COLO668 (cell line): ENCODE measurements around the gene ZNF500.
A peak's percentile ranks its signal among the peaks of the same experiment; 100 is the strongest.
"Not testable (repeated sequence)": the region's sequence is repeated elsewhere in the genome, so short reads cannot be mapped to it uniquely, and the experiment has no call there.

Experiments
- DNase-seq: peaks from one replicate; lab custom pipeline; 2025; ENCODE audit not compliant: unreplicated experiment; lab: John Stamatoyannopoulos, UW

The ZNF500 gene

DNA sequence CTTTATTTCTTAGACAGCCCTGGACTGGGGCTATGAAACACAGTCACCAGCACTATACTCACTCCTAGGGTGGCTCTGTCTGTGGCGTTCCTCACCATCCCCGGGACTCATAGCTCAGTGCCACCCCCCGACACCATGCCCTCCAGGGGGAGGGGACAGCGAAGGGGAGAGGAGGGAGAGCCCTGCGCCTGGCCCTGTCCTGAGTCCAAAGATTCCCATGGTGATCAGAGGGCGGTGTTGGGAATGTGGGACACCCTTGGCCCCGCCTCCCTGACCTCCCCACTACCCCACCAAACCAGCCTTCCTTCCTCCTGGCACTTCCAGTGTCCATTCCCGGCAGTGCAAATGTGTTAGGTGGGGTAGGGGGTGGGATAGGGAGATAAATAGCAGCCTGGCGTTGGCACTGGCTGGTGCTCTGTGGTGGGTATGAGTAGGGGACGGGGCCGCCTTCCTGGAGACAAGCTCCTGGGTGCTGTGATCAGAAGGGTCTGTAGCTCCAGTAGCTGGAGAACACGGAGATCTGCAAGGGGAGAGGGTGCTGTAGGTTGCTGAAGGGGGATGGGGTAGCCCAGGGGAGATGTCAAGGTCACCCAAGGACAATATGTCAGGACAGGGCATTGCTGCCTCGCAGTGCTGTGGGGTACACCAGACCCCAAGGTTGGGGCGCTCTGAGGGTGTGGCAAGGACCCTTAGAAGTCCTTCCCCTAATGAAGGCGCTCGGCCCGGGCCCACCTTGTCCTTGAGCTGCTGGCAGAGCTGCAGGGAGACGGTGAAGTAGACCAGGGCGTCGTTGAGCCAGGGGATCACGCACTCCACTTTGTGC, 30.2 kb upstream of the ZNF500 start:
- no peak for DNase-seq

DNA sequence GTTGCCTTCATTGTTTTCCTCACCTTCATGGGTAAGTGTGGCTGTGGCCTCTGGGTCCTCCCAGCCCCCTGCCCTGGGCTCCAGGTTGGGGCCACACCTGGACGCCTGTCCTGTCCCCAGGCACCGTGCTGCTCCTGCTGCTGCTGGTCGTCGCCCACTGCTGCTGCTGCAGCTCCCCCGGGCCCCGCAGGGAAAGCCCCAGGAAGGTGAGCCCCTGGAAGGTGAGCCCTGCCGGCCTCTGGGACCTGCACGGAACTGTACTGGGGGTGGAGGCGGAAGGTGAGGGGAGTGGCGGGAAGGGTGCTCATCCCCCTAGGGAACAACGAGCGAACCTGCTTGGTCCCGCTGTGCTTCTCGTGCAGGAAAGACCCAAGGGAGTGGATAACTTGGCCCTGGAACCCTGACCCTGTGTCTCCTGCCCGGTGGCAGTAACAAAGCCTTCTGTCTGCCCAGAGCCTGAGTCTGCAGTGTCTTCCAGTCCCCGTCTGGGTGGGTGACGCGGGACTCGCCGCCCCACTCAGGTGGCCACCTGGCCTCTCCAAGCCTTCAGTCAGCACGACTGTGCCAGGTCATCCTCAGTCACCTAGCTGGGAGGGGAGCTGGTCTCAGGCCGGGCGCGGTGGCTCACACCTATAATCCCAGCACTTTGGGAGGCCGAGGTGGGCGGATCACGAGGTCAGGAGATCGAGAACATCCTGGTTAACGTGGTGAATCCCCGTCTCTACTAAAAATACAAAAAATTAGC, 29.0 kb upstream of the ZNF500 start:
- DNase-seq: peak; percentile 54

DNA sequence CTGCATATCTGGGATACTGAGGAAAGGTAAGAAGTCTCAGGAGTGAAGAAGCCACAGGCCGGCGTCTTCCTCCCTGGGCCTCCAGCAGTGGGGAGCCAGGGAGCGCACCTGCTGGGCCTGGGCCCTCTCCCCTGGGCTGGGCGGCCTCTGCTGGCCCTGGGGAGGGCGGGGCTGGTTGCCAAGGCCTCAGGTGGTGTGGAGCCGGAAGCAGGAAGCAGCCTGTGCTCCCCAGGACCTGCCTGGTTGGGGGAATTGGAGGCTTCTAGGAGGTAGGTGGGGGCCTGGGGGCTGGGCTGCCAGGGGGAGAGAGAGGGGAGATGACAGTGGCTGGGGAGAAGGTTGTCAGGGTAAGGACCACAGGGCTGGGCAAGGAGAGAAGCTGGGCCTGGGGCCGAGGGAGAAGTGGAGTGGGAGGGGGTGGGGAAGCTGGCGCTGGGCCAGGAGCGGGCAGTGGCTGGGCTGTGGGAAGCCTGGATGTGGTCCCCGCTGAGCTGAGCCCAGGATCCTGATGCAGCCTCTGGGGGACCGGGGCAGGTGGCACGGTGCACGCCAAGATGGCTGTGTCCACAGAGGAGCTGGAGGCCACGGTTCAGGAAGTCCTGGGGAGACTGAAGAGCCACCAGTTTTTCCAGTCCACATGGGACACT, 28.3 kb upstream of the ZNF500 start, which contains the start of gene SMIM22:
SMIM22 (plus strand) TSS at position 189 of the 647 bp plus-strand sequence; CDS start at position 555, 366 bp downstream.
- peak; percentile 91 for DNase-seq

DNA sequence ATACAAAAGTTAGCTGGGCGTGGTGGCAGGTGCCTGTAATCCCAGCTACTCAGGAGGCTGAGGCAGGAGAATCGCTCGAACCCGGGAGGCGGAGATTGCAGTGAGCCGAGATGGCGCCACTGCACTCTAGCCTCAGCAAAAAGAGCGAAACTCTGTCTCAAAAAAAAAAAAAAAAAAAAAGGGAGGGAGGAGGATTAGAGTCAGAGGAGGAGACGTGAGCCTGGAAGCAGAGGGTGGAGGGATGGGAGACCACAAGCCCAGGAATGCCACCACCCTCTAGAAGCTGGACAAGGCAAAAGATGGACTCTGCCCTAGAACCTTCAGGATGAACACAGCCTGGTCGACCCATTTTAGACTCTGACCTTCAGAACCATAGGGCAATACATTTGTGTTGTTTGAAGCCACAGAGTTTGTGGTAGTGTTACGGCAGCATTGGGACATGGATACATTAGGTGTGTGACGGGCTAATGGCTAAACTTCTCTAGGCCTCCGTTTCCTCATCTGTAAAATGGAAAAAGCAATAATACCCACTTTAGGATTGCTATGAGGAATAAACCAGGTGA, 26.1 kb upstream of the ZNF500 start:
- DNase-seq: no peak

DNA sequence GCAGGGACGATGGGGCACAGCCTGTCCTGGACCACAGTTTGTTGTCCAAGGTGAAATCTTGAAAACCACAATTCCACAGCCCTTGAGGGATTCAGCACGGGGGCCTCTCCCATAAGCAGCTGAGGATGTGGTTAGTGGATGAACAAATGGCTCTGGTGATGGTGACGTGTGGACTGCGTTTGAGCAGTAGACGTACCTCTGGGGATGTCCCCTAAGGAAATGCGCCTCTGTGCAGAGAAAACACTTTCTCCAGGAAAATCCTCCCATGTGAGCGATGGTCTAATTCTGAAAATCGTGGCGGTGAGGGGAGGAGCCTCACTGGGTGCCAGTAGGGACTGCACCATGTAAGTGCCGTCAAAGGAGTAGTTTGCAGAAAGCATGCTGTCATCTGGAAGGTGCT, 23.9 kb upstream of the ZNF500 start:
- DNase-seq: no peak

DNA sequence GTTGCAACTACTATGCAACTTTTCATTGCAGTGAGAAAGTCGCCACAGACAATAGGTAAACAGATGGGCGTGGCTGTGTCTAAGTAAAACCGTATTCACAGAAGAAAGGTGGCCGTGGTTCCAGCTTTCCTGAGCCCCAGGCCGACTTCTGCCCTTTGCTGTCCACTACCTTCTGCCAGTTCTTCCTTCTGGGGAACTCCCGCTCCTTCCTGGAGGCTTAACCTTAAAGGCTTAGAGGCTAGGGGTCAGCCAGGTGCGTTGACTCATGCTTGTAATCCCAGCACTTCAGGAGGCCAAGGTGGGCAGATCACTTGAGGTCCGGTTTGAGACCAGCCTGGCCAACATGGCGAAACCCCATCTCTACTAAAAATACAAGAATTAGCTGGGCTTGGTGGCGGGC, 23.3 kb upstream of the ZNF500 start:
- DNase-seq: no peak

DNA sequence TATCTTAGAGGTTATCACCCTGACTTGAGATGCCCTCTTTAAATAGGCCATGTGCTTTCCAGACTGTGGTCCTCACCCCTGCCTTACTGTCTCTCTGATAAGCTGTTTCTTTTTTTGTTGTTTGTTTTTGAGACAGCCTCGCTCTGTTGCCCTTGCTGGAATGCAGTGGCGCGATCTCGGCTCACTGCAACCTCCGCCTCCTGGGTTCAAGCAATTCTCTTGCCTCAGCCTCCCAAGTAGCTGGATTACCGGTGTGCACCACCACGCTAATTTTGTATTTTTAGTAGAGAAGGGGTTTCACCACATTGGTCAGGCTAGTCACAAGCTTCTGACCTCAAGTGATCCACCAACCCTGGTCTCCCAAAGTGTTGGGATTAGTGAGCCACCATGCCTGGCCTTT, 21.9 kb upstream of the ZNF500 start:
- no peak for DNase-seq

DNA sequence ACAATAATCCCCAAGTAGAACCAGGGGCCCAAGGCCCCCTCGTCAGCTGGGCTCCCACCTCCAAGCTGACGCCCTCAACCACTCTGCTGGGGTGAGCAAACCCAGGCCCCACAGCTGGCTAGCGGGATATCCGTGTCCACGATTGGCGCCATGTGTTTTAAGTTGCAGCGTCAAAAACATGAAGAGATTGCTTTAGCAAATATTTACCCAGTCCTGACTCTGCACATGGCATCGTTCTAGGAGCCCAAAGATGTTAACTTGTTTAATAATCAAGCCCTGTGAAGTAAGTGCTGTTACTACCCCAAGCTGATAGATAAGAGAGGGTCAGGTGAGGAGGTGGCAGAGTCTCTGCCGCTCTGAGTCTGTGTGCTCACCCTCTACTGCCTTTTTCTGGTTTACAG, 21.5 kb upstream of the ZNF500 start:
- DNase-seq: no peak

DNA sequence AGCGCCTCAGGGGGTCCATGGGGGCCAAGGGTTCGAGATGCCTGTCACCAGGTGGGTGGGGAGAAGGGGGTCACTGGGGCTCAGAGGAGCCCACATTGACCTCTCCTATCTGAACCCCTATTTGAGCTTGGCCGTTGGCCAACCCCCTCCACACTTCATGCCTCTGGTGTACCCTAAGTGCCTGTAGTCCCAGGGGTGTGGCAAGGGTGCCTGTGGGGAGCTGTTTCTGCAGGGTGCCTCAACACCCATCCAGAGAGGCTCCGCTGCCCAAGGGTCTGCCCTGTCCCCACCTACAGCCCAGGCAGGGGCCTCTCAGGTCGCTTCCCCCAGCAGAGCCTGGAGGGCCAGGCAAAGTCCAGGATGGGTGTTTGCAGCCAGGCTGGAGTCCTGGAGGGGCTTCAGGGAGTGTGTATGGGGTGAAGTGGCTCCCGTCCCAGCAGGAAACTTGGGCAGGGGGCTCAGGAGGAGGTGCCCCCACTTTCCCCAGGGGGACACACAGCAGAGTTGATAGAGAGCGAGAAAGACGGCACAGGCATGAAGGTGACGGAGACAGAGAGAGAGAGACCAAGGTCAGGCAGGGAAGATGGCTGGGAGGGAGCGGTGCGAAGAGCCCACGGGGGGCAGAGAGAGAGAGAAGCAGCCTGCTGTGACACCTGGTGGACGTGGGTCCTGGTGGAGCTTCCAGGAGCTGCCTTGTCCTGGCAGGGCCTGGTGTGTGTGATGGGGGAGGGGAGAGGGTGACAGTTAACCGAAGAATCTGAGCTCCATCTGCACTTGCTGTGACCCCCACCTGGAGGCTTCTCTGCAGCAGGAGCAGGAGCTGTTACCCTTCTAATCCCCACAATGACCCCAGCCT, 20.9 kb upstream of the ZNF500 start, which contains the start of gene SEPTIN12:
SEPTIN12 (minus strand) TSS at position 719 of the 856 bp plus-strand sequence; CDS start at position 19, 700 bp downstream.
- DNase-seq: peak; percentile 5

DNA sequence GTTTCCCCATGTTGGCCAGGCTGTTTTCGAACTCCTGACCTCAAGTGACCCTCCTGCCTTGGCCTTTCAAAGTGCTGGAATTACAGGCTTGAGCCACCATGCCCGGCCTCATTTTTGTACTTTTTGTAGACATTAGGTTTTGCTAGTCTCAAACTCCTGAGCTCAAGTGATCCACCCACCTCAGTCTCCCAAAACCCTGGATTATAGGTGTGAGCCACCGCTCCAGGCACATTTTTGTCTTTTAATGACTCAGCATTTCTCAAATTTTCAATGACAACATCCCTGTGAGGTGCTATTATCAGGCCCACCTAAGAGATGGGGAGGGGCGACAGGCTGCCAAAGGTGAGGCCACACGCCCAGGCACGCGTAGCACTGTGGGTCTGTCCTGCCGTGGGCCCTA, 20.1 kb upstream of the ZNF500 start:
- no peak for DNase-seq

DNA sequence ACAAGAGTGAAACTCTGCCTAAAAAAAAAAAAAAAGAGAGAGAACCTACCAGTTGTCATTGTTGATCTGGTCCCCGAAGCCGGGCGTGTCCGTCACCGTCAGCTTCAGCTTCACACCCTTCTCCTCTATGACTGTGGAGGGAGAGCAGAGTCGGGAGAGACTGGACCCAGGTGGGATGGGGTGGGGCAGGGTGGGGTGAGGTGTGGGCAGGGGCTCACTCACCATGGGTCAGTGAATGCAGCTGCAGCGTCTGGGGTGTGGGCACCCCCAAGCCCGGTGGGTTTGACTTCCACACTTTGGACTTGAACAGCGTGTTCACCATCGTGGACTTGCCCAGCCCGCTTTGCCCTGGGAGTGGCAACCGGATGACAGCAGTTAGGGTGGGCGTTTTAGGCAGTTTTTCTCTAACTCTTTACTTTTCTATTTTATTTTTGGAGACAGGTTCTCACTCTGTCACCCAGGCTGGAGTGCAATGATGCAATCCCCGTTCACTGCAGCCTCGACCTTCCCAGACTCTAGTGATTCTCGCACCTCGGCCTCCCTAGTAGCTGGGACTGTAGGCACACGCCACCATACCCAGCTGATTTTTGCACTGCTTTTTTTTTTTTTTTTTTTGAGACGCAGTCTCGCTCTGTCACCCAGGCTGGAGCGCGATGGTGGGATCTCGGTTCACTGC, 18.9 kb upstream of the ZNF500 start:
- DNase-seq: no peak

DNA sequence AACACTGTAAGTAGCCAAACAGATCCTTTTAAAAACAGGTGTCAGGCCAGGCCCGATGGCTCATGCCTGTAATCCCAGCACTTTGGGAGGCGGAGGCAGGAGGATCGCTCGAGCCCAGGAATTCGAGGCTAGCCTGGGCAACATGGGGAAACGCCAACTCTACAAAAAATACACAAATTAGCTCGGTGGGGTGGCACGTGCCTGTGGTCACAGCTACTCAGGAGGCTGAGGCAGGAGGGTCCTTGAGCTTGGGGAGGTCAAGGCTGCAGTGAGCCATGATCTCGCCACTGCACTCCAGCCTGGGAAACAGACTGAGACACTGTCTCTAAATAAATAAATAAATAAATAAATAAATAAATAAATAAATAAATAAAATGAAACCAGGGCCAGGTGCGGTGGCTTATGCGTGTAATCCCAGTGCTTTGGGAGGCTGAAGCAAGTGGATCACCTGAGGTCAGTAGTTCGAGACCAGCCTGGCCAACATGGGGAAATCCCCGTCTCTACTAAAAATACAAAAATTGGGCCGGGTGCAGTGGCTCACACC, 17.6 kb upstream of the ZNF500 start:
- DNase-seq: not testable (repeated sequence)

DNA sequence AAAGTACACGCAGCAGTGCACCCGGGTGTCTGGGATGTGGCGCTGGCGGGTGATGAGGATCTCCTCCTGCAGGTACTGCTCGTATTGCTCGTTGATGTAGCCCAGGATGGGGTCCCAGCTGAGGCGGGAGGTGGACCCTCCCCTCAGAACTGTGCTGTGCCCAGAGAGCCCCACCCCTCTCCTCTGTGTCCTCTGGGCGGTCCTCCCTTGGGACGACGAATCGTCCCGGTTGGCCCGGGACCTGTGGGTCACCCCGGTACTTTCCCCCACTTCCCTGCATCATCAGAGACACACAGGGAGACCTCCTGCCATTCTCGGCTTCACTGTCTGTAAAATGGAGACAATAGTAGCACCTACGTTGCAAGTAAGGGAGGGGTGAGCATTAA, 17.0 kb upstream of the ZNF500 start:
- no peak for DNase-seq

DNA sequence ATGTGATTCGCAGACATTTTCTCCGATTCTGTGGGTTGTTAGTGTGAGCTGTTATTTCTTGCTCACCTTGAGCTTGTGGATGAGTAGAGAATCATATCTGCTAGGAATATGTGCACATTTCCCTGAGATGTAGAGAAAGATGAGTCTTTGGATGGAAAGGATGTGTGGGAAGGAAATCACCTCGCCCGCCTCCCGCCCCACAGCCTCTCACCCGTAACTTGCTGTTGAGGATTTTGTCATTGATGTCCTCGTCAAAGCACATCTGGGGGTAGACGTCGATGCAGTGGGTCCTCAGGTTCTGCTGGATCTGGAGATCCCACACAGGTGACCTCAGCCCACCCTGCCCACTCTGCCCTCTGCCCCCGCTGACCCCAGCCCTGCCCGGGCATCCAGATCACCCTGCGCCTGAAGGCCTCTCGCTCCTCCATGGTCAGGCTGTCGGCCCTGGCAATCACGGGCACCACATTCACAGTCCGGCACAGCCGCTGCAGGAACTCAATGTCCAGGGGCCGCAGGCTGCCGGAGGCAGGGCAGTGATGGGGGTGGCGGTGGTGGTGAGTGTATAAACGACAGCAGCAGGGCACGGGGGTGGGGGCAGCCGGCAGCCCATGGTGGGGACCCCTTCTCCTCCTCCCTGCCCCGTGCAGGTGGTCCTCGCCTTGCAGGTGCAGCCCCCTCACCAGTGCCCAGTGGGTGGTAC, 16.4 kb upstream of the ZNF500 start:
- DNase-seq: no peak

DNA sequence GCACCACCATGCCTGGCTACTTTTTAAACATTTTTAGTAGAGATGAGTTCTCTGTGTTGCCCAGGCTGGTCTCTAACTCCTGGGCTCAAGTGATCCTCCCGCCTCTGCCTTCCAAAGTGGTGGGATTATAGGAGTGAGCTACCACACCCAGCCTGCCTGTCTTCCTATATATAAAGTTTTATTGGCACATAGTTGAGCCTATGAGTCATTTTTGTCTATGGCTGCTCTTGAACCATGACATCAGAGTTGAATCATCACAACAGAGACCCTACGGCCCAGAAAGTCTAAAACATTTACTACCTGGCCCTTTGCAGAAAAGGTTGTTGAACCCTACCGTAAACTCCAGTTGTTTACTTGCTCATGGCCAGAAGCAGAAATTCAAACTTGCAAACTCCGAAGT, 13.3 kb upstream of the ZNF500 start:
- no peak for DNase-seq

DNA sequence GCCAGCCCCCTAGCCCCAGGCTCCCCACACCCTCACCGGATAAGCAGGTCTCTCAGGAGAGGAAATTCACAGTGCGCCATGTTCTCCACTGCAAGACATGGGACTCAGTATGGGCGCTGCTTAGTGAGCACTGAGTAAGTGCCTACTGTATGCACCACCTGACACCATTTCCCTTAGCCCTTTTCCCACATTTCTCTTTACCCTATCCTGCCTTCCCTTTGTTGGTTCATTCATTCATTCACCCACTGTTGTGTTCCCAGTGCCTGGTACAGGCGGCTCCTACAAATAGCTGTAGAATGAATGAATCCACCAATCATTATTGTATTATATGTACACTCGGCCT, 11.1 kb upstream of the ZNF500 start:
- DNase-seq: no peak

DNA sequence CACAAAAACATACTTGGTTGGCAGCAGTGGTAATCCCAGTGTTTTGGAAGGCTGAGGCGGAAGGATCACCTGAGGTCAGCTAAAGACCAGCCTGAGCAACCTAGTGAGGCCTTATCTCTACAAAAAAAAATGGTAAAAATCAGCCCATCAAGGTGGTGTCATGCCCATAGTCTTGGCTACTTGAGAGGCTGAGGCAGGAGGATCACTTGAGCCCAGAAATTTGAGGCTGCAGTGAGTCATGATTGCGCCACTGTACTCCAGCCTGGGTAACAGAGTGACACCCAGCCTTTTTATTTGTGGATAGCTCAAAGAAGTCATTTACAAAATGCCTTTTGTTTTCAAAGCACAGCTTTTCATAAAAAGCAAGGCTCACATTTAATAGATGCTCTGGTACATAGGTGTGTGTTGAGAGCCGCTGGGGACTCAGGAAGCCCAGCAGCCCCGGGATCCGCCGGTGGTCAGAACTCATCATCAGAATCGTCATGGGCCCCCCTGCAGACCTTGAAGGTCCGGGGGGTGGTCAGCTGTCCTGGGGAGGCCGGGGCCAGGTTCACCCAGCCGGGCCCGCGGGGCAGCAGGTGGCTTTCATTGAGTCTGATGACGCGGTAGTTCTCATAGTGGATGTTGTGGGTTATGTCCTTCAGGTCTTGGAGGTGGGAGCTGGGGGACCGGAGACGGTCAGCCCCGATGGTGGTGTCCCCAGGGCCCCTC, 10.5 kb upstream of the ZNF500 start:
- DNase-seq: no peak

DNA sequence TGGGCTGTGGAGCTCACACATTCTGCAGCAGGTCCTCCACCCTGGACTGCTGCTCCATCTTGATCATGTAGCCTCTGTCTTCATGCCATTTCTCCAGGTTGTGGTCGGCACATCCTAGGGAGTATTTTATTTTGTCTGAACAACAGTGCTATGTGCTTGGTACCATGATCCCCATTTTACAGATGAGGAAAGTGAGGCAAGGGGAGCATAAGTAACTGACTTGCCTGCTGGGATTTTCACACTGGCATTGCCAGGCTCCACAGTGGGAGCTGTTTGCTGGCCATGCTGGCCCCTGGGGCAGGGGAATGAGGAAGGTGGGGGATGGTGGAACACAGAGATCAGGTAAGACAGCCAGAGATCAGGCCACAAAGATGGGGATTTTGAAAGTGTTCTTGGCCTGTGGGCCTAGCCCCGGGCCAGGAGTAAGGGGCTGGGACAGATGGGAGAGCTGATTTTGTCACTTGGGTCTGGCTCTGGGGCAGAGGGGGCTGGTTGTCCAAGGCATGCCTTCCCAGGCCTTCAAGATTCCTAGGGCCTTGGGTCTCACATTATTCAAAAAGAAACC, 9.3 kb upstream of the ZNF500 start:
- no peak for DNase-seq
